ENCODE results near the gene GATA6.

The GATA6 gene

DNA sequence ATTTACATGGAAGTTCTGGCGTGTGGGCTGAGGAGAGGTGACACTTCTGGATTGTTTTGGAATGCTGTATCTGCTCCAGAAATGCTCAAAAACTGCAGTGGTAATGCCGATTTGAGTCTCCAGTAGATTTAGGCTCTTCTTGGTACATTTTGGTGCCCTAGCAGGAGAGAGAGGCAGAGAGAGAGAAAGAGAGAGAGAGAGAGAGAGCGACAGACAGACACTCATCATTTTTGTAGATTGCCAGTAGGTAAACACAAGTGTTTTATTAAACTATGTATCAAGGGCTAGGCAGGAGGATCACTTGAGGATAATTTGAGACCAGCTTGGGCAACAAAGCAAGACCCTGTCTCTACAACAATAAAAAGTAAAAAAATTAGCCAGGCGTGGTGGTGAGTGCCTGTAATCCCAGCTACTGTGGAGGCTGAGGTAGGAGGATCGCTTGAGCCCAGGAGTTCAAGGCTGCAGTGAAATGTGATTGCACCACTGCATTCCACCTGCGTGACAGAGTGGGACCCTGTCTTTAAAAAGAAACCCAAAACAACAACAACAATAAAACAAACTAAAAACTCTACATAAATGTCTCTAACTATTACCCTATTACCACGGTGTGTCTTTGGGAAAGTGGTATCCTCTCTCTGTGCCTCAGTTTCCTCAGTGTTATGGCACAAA, 60.2 kb downstream of the GATA6 start:
- TF ChIP-seq, protein P1, sequence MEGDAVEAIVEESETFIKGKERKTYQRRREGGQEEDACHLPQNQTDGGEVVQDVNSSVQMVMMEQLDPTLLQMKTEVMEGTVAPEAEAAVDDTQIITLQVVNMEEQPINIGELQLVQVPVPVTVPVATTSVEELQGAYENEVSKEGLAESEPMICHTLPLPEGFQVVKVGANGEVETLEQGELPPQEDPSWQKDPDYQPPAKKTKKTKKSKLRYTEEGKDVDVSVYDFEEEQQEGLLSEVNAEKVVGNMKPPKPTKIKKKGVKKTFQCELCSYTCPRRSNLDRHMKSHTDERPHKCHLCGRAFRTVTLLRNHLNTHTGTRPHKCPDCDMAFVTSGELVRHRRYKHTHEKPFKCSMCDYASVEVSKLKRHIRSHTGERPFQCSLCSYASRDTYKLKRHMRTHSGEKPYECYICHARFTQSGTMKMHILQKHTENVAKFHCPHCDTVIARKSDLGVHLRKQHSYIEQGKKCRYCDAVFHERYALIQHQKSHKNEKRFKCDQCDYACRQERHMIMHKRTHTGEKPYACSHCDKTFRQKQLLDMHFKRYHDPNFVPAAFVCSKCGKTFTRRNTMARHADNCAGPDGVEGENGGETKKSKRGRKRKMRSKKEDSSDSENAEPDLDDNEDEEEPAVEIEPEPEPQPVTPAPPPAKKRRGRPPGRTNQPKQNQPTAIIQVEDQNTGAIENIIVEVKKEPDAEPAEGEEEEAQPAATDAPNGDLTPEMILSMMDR (IDR thresholded peaks at IDR 0.05; ENCODE audit: borderline replicate concordance, control extremely low read depth, extremely low read depth, insufficient read depth, missing control alignments): no peak
- DNase-seq (ENCODE audit: low spot score): no peak
- in situ Hi-C loops (cut with MboI; ENCODE audit: low sequenced_read_pairs, unreplicated experiment): no loop called here

DNA sequence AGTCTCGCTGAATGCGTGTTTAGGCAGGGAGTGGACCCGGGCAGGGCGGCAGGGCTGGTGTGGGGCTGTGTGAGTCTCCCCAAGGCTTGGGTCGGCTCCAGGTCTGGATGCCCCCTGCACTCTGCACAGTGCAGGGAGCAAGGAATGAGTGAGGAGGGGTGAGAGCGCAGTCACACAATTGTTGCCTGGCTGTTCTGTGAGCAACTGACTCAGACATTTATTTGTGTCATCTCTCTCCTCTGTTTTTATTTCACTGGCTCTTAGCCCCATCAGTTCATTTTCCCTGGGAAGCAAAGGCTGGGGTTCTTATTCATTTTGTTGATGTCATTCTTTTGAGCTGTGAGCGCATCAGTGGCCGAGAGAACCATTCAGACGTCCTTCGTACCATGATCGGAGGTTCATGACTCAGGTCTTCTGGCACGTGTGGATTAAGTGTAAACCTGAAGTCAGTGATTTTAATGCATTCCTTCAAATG, 61.1 kb downstream of the GATA6 start:
- DNase-seq (ENCODE audit: low spot score): no peak
- TF ChIP-seq, protein P1 (IDR thresholded peaks at IDR 0.05; ENCODE audit: borderline replicate concordance, control extremely low read depth, extremely low read depth, insufficient read depth, missing control alignments): no peak
- in situ Hi-C loops (cut with MboI; ENCODE audit: low sequenced_read_pairs, unreplicated experiment): no loop called here

DNA sequence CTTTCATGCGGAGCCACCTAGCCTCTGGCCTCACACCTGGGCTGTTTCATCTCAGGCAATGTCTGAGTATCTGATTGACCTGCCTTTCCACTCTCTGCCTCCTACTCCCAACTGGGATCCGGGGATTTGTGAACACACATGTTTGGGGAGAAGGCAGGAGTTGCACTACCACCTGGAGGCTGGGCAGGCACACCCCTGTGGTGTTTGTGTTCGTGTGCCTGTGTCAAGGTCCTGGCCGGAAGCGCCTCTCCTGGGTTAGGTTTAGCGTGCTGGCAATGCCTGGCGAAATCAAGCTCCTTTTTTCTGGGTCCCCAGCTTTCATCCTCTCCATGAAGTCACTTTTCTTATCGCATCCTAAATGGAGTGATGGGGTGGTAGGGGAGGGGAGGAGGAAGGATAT, 63.9 kb downstream of the GATA6 start:
- no peak for DNase-seq (ENCODE audit: low spot score)
- TF ChIP-seq, protein P1 (IDR thresholded peaks at IDR 0.05; ENCODE audit: borderline replicate concordance, control extremely low read depth, extremely low read depth, insufficient read depth, missing control alignments): no peak
- in situ Hi-C loops (cut with MboI; ENCODE audit: low sequenced_read_pairs, unreplicated experiment): no loop called here

DNA sequence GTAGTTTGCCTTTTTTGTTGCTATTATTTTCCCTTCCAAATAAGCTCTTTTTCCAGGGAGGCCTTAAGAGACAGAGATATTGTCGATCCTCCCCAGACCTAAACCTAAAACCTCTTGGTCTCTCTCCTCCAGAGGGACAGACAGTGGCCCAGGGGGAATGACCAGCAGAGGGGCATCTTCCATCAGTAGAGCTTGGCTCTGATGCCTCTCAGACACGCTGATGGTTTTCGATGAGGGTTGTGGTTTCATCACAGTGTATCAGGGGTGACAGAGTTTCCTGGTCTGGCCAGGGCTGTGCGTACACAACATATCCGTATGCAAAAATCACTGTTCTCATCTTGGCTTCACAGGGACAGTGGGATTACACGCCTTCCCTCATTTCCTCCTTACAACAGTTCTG, 68.6 kb downstream of the GATA6 start:
- in situ Hi-C loops (cut with MboI; ENCODE audit: low sequenced_read_pairs, unreplicated experiment): no loop called here
- TF ChIP-seq, protein P1 (IDR thresholded peaks at IDR 0.05; ENCODE audit: borderline replicate concordance, control extremely low read depth, extremely low read depth, insufficient read depth, missing control alignments): no peak
- DNase-seq (ENCODE audit: low spot score): no peak

DNA sequence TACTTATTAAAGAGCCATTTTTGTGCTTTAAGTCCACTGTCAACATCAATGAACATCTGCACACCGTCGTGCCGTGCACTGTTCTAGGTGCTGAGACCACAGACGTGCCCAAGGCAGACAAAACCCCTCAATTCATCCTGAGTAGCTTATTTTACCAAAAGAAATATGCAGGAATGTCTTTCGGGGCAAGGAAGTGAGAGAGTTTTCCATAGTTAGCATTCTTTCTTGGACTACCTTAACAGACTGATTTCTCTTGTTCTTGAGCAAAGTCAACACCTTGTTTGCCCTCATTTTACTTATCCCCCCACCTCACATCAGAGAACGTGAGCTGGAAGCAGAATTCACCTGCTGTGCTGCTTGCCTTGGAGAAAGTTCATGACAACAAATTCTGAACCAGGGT, 69.3 kb downstream of the GATA6 start:
- DNase-seq (ENCODE audit: low spot score): no peak
- in situ Hi-C loops (cut with MboI; ENCODE audit: low sequenced_read_pairs, unreplicated experiment): no loop called here
- TF ChIP-seq, protein P1 (IDR thresholded peaks at IDR 0.05; ENCODE audit: borderline replicate concordance, control extremely low read depth, extremely low read depth, insufficient read depth, missing control alignments): no peak

DNA sequence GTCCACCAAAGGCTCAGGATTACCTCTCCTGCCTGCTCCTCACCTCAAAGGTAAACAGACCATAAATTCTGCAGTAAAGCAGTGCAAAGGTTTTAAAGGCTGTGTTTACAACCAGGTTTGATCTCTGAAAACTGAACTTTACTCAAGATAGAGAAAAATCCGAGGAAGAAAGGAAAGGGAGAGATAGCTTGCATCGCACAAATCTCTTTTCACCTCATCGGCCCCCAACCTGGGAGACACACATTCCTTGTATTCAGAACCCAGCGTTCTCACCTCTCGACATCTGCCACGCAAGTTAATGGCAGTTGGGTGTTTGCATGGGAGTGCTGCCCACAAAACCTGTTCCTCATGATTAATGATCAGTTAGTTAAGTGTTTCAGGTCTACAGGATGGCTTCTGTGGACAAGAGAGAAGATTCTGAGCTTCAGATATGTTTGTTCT, 72.6 kb downstream of the GATA6 start:
- DNase-seq (ENCODE audit: low spot score): no peak
- in situ Hi-C loops (cut with MboI; ENCODE audit: low sequenced_read_pairs, unreplicated experiment): no loop called here
- TF ChIP-seq, protein P1 (IDR thresholded peaks at IDR 0.05; ENCODE audit: borderline replicate concordance, control extremely low read depth, extremely low read depth, insufficient read depth, missing control alignments): no peak

Measured in GM13976 (cell line).